HG03469 (cell line): ENCODE results near the gene BRAF.
"Not testable (repeated sequence)": the region's sequence is repeated elsewhere in the genome, so short reads cannot be mapped to it uniquely, and the experiment has no call there.

Source experiments
- ATAC-seq: cut with Tn5 transposase; IDR thresholded peaks from one replicate; pipeline ENCODE4 v1.9.1; 2021; ENCODE audit warnings: mild to moderate bottlenecking, moderate library complexity, moderate number of reproducible peaks; ENCODE audit not compliant: unreplicated experiment

Gene BRAF

GRCh38 chr7:140924821-140925421, at the start of gene BRAF:
Gene BRAF (minus strand): TSS chr7:140924929. CDS start chr7:140924703, 226 bp downstream.
- peak; percentile 28 for ATAC-seq

- no peak for ATAC-seq
Observed at GRCh38 chr7:140972876-140973829, 48.4 kb upstream of the BRAF start.

GRCh38 chr7:140972344-140972743, 47.6 kb upstream of the BRAF start:
- ATAC-seq: no peak

GRCh38 chr7:140967438-140967837, 42.7 kb upstream of the BRAF start:
- no peak for ATAC-seq

DNA sequence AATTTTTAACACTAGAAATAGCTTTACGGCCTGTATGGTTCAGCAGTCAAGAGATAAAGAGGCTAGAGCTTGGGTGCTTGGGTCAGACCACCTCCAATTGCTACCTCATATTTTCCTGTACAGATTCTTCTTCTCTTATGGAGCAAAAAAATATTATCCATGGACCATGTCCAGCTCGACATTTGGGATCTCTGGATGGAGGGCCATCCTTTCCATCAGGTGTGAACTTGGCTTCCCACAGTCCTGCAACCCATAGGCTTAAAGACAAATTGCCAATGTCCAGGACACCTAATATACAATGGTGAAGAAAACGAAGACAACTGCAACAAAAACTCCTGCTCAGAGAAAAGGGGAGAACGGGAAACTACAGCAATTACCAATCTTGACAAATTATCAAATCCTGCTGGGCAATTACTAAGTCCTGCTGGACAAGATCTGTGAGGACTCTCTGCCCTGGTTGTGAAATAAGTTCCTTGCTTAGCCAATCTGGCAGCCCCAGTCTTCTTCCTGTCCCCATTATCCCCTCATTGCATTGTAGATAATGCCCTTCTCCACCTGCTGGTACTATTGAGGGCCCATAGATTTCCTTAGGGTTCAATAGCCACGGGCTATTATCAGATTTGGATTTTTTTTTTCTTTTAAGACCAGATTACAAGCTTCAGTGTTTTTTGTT, 42.0 kb upstream of the BRAF start:
- no peak for ATAC-seq

DNA sequence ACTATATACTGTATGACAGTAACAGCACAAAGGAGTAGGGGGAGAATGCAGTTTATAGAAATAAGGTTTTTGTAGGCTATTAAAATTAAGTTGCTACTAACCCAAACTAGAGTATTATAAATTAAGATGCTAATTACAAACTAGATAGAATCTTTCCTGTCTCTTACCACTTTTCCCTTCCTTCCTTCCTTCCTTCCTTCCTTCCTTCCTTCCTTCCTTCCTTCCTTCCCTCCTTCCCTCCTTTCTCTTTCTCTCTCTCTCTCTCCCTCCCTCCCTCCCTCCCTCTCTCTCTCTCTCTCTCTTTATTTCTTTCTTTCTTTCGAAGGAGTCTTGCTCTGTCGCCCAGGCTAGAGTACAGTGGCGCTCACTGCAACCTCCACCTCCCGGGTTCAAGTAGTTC, 36.4 kb upstream of the BRAF start:
- no peak for ATAC-seq

GRCh38 chr7:140956997-140957396, 32.3 kb upstream of the BRAF start:
- ATAC-seq: not testable (repeated sequence)

DNA sequence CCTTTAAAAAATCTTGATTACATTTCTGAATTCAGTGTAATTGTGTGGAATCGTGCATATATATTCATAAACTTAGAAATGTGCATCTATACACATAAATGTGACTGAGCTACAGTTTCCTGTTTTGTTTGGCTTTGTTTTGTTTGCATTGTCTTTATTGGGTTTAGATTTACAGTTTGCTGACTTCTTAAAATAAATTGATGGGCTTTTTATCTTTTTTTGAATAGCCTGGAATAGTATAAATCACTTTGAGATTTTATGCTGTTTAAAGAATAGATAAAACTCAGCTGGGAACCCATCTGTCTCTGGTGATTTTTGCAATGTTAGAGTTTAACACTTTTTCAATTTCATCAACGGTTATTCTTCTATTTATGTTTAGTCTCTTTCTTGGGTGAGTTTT, 21.2 kb upstream of the BRAF start:
- ATAC-seq: no peak

DNA sequence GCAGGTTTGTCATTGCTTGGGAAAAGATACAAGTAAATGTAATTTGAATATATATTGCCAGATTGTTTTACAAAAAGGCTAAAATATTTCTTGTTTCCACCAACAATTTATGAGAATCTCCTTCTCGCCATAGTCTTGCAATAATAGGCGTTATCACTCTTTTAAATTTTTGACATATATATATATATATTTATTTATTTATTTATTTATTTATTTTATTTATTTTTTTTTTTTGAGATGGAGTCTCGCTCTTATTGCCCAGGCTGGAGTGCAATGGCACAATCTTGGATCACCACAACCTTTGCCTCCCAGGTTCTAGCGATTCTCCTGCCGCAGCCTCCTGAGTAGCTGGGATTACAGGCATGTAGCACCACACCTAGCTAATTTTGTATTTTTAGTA, 17.5 kb upstream of the BRAF start:
- ATAC-seq: not testable (repeated sequence)

GRCh38 chr7:140940898-140941297, 16.2 kb upstream of the BRAF start:
- ATAC-seq: no peak

- no peak for ATAC-seq
Observed at GRCh38 chr7:140937702-140938264, 13.1 kb upstream of the BRAF start.

DNA sequence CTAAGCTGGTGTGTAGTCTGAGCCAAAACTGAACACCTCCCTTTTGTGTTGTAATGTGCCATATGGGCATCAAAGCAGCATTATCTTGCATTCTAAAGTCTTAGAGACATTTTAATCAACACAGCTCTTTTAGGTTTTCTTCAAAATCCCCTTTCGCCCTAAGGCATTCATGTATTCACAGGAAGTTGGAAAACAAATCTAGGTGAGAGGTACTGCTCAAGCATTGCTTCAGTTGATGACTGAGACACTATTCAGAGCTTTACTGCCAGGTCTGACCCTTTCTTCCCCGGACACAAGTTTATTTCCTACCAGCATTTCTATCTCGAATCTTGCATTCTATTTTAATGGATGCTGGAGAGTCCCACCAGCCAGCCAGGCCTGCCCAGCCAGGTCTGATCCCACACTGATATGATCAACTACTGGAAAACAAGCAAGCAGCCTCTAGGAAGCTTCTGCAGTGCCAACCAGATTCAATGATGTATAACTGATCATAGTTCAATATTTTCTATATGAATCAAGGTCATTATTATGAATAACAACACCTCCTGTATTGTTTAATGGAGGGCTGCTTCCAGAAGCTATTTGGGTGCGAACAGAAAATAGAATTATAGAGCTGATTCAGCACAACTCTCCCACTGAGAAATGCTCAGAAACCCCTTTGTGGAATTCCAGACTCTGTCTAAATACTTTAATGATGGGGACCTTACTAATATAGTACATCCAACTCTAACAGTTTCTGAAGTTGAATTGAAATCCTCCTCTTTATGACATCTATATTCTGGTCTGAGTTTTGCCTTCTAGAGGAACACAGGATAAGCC, 4.0 kb upstream of the BRAF start:
- ATAC-seq: no peak

GRCh38 chr7:140927945-140928344, 3.2 kb upstream of the BRAF start:
- ATAC-seq: not testable (repeated sequence)

DNA sequence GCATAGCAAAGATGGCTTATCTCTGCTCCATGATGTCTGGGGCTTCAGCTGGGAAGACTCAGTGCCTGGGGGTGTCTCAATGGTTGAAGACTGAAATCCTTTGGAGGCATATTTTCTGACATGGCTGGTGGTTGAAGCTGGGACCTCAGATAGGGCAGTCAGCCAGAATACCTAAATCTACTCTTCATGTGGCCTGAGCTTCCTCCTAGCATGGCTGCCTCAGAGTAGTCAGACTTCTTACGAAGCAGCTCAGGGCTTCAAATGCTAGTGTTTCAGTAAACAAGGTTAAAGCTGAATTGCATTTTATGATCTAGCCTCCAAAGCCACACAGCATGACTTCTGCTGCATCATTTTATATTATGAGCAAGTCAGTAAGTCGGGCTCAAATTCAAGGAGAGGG, 2.6 kb upstream of the BRAF start:
- ATAC-seq: no peak

- ATAC-seq: no peak
Observed at GRCh38 chr7:140926021-140926817, 1.5 kb upstream of the BRAF start.

GRCh38 chr7:140924019-140924820, 509 bp downstream of the BRAF start:
- ATAC-seq: peak; percentile 51

- no peak for ATAC-seq
Observed at GRCh38 chr7:140923358-140924006, 1.2 kb downstream of the BRAF start.

- ATAC-seq: no peak
Observed at GRCh38 chr7:140922741-140923345, 1.9 kb downstream of the BRAF start.
